ENCODE measurements around the gene CELSR3.

- no peak for TF ChIP-seq NFRKB (IDR thresholded peaks at IDR 0.05)
- TF ChIP-seq TARDBP (IDR thresholded peaks at IDR 0.05): no peak
- TF ChIP-seq FOXK2 (IDR thresholded peaks at IDR 0.05): no peak
- no peak for TF ChIP-seq LEF1 (IDR thresholded peaks at IDR 0.05; ENCODE audit: borderline replicate concordance)
- no peak for TF ChIP-seq SP1 (IDR thresholded peaks at IDR 0.05)
- TF ChIP-seq ARNT (IDR thresholded peaks at IDR 0.05): no peak
- no peak for TF ChIP-seq SUZ12 (IDR thresholded peaks at IDR 0.05)
- no peak for TF ChIP-seq FOXM1 (IDR thresholded peaks at IDR 0.05; ENCODE audit: borderline replicate concordance)
Observed at GRCh38 chr3:48629894-48630293, 32.8 kb downstream of the CELSR3 start.

All from HEK293T (cell line).